Panc1 (cell line): ENCODE measurements around the gene TNS2.

Experiments
- POLR2AphosphoS5 ChIP-seq: IDR thresholded peaks from 2 replicates; pipeline ENCODE4 v1.6.1; 2012; ENCODE audit warnings: mild to moderate bottlenecking, low read depth, low read length, moderate library complexity
- SIN3A ChIP-seq: IDR thresholded peaks from 2 replicates; pipeline ENCODE4 v1.6.1; 2012; ENCODE audit warnings: low read depth, mild to moderate bottlenecking, low read length, moderate library complexity, borderline replicate concordance; ENCODE audit not compliant: insufficient read depth
- TCF7L2 ChIP-seq: IDR thresholded peaks from 2 replicates; pipeline ENCODE4 v1.6.1; 2011; ENCODE audit warnings: mild to moderate bottlenecking, low read depth, low read length, inconsistent platforms
- TF ChIP-seq, protein P1 (sequence below): fragments of 450-650 bp; IDR thresholded peaks from 2 replicates; pipeline ENCODE4 v1.5.1; 2017; ENCODE audit warnings: mild to moderate bottlenecking
- TF ChIP-seq, protein P2 (sequence below), 2 experiments: IDR thresholded peaks; 2 replicates each; pipeline ENCODE4 v1.6.1; 2011 to 2012; ENCODE audit warnings: low read depth in 2 of 2, control low read depth in 1 of 2, low read length in 1 of 2, mild to moderate bottlenecking in 1 of 2, moderate library complexity in 1 of 2; ENCODE audit not compliant: insufficient read depth in 1 of 2

DNA sequence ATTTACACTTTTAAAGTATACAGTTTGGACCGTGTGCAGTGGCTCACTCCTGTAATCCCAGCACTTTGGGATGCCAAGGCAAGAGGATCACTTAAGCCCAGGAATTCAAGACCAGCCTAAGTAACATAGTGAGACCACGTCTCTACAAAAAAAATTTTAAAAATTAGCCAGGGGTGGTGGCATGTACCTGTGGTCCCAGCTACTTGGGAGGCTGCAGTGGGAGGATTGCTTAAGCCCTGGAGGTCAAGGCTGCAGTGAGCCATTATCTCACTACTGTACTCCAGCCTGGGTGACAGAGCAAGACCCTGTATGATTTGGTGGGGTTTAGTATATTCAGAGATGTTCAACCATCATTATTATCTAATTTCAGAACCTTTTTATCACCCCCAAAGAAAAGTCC is 38.9 kb upstream of the TNS2 start:
- TF ChIP-seq, protein P1, sequence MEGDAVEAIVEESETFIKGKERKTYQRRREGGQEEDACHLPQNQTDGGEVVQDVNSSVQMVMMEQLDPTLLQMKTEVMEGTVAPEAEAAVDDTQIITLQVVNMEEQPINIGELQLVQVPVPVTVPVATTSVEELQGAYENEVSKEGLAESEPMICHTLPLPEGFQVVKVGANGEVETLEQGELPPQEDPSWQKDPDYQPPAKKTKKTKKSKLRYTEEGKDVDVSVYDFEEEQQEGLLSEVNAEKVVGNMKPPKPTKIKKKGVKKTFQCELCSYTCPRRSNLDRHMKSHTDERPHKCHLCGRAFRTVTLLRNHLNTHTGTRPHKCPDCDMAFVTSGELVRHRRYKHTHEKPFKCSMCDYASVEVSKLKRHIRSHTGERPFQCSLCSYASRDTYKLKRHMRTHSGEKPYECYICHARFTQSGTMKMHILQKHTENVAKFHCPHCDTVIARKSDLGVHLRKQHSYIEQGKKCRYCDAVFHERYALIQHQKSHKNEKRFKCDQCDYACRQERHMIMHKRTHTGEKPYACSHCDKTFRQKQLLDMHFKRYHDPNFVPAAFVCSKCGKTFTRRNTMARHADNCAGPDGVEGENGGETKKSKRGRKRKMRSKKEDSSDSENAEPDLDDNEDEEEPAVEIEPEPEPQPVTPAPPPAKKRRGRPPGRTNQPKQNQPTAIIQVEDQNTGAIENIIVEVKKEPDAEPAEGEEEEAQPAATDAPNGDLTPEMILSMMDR = no peak
- TF ChIP-seq, protein P2, sequence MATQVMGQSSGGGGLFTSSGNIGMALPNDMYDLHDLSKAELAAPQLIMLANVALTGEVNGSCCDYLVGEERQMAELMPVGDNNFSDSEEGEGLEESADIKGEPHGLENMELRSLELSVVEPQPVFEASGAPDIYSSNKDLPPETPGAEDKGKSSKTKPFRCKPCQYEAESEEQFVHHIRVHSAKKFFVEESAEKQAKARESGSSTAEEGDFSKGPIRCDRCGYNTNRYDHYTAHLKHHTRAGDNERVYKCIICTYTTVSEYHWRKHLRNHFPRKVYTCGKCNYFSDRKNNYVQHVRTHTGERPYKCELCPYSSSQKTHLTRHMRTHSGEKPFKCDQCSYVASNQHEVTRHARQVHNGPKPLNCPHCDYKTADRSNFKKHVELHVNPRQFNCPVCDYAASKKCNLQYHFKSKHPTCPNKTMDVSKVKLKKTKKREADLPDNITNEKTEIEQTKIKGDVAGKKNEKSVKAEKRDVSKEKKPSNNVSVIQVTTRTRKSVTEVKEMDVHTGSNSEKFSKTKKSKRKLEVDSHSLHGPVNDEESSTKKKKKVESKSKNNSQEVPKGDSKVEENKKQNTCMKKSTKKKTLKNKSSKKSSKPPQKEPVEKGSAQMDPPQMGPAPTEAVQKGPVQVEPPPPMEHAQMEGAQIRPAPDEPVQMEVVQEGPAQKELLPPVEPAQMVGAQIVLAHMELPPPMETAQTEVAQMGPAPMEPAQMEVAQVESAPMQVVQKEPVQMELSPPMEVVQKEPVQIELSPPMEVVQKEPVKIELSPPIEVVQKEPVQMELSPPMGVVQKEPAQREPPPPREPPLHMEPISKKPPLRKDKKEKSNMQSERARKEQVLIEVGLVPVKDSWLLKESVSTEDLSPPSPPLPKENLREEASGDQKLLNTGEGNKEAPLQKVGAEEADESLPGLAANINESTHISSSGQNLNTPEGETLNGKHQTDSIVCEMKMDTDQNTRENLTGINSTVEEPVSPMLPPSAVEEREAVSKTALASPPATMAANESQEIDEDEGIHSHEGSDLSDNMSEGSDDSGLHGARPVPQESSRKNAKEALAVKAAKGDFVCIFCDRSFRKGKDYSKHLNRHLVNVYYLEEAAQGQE (IDR thresholded peaks at IDR 0.05; ENCODE audit: insufficient read depth in 1 of 2, low read depth in 2 of 2, low read length in 1 of 2) = no peak
- TF ChIP-seq POLR2AphosphoS5 (no peak), TCF7L2 (no peak), SIN3A (no peak)
